Activated T-helper 2 cell treated with anti-CD3 and anti-CD28 coated beads, Interferon-gamma antibody, Interleukin-2, Interleukin-4, amounts not matched to agents 10 μg/mL and 5 μg/mL and 100 μg/mL, durations not matched to agents 14 hours and 24 hours and 36 hours (primary cell): ENCODE data around the gene CALR3. TPM values are rescaled to one million over a fixed set of nuclear protein-coding genes. Genes with fewer than 3 reads are reported as not detected.

Source experiments
- DNase-seq: peaks from one replicate; pipeline ENCODE4 v3.0.0; 2021; ENCODE audit warnings: low spot score
- H3K27ac Mint-ChIP-seq: one replicate; pipeline ENCODE4 v1.8.0; 2021; ENCODE audit warnings: mixed read lengths
- H3K27me3 Mint-ChIP-seq: one replicate; pipeline ENCODE4 v1.8.0; 2021; ENCODE audit warnings: low read depth, mixed read lengths
- H3K36me3 Mint-ChIP-seq: one replicate; pipeline ENCODE4 v1.8.0; 2021; ENCODE audit warnings: low read depth, mixed read lengths
- H3K4me1 Mint-ChIP-seq: one replicate; pipeline ENCODE4 v1.8.0; 2021; ENCODE audit warnings: low read depth, mixed read lengths
- H3K4me3 Mint-ChIP-seq: one replicate; pipeline ENCODE4 v1.8.0; 2021; ENCODE audit warnings: low read depth, mild to moderate bottlenecking, moderate library complexity, mixed read lengths
- H3K9me3 Mint-ChIP-seq: one replicate; pipeline ENCODE4 v1.8.0; 2021; ENCODE audit warnings: mixed read lengths
- intact Hi-C: fragments of 100-400 bp; cut with micrococcal nuclease; formaldehyde crosslinking; loops from one replicate; pipeline ENCODE4 v1.15.1; 2023
- total RNA-seq: library from RNA; stranded (reverse); gene quantifications from 2 replicates; pipeline ENCODE4 v1.2.3, GENCODE V29; 2022

Gene CALR3
- total RNA-seq, 1 donor from 2014 or later = not detected

- Mint-ChIP-seq H3K27ac (no peak overlapping the region), H3K27me3 (no peaks in the 10 kb centered on the region), H3K9me3 (peaks cover 8% of the 10 kb centered on the region), H3K4me3 (no peak overlapping the region), H3K36me3 (peaks cover 23% of the 10 kb centered on the region), H3K4me1 (peaks cover 42% of the 10 kb centered on the region)
- intact Hi-C loops = no loop called here
- DNase-seq = no peak
These were observed 50.5 kb downstream of the CALR3 start for GRCh38 chr19:16445238-16446107.

- Mint-ChIP-seq H3K36me3 (peaks cover 15% of the 10 kb centered on the region), H3K4me1 (peaks cover 36% of the 10 kb centered on the region), H3K27ac (no peak overlapping the region)
These were observed 51.7 kb downstream of the CALR3 start for GRCh38 chr19:16444269-16444600.

GRCh38 chr19:16442386-16443276, 53.3 kb downstream of the CALR3 start:
- Mint-ChIP-seq H3K27ac (no peak overlapping the region), H3K4me1 (peaks cover 26% of the 10 kb centered on the region), H3K4me3 (no peak overlapping the region), H3K27me3 (no peaks in the 10 kb centered on the region), H3K36me3 (peaks cover 5% of the 10 kb centered on the region), H3K9me3 (no peaks in the 10 kb centered on the region)
- intact Hi-C loops = no loop called here
- no peak for DNase-seq

More at GRCh38 chr19:16444269-16444600, 51.7 kb downstream of the CALR3 start:
- H3K9me3 Mint-ChIP-seq = peaks cover 4% of the 10 kb centered on the region
- intact Hi-C loops = no loop called here
- H3K4me3 Mint-ChIP-seq = no peak overlapping the region
- no peaks in the 10 kb centered on the region for H3K27me3 Mint-ChIP-seq
- DNase-seq = no peak

GRCh38 chr19:16441661-16442162, 54.3 kb downstream of the CALR3 start:
- H3K9me3 Mint-ChIP-seq = no peaks in the 10 kb centered on the region
- DNase-seq = no peak
- intact Hi-C loops = no loop called here
- no peaks in the 10 kb centered on the region for H3K27me3 Mint-ChIP-seq
- no peak overlapping the region for H3K27ac Mint-ChIP-seq
- peaks cover 10% of the 10 kb centered on the region for H3K36me3 Mint-ChIP-seq
- H3K4me3 Mint-ChIP-seq = no peak overlapping the region
- H3K4me1 Mint-ChIP-seq = peaks cover 19% of the 10 kb centered on the region

- peaks cover 11% of the 10 kb centered on the region for H3K4me1 Mint-ChIP-seq
- no peak overlapping the region for H3K27ac Mint-ChIP-seq
- intact Hi-C loops = no loop called here
- no peak overlapping the region for H3K4me3 Mint-ChIP-seq
- H3K27me3 Mint-ChIP-seq = no peaks in the 10 kb centered on the region
- DNase-seq = no peak
- no peaks in the 10 kb centered on the region for H3K9me3 Mint-ChIP-seq
- H3K36me3 Mint-ChIP-seq = peaks cover 24% of the 10 kb centered on the region
These were observed 59.1 kb downstream of the CALR3 start for GRCh38 chr19:16436780-16437332.

GRCh38 chr19:16435999-16436650, 59.8 kb downstream of the CALR3 start:
- Mint-ChIP-seq H3K27me3 (no peaks in the 10 kb centered on the region), H3K4me1 (peaks cover 9% of the 10 kb centered on the region), H3K27ac (no peak overlapping the region), H3K9me3 (no peaks in the 10 kb centered on the region), H3K36me3 (peaks cover 27% of the 10 kb centered on the region), H3K4me3 (no peak overlapping the region)
- intact Hi-C loops = no loop called here
- no peak for DNase-seq

GRCh38 chr19:16435238-16435917, 60.6 kb downstream of the CALR3 start:
- intact Hi-C loops = no loop called here

GRCh38 chr19:16433986-16434385, 62.0 kb downstream of the CALR3 start:
- H3K36me3 Mint-ChIP-seq = peaks cover 30% of the 10 kb centered on the region

More at GRCh38 chr19:16435238-16435917, 60.6 kb downstream of the CALR3 start:
- Mint-ChIP-seq H3K9me3 (no peaks in the 10 kb centered on the region), H3K4me3 (no peak overlapping the region), H3K4me1 (peaks cover 9% of the 10 kb centered on the region), H3K27me3 (no peaks in the 10 kb centered on the region), H3K36me3 (peaks cover 27% of the 10 kb centered on the region), H3K27ac (no peak overlapping the region)
- no peak for DNase-seq

GRCh38 chr19:16429759-16430091, 66.2 kb downstream of the CALR3 start:
- Mint-ChIP-seq H3K4me1 (peaks cover 29% of the 10 kb centered on the region), H3K9me3 (no peaks in the 10 kb centered on the region), H3K36me3 (peaks cover 40% of the 10 kb centered on the region), H3K4me3 (no peak overlapping the region), H3K27me3 (no peaks in the 10 kb centered on the region), H3K27ac (no peak overlapping the region)
- DNase-seq = no peak
- intact Hi-C loops = no loop called here

More at GRCh38 chr19:16433986-16434385, 62.0 kb downstream of the CALR3 start:
- peaks cover 18% of the 10 kb centered on the region for H3K4me1 Mint-ChIP-seq
- no peak overlapping the region for H3K27ac Mint-ChIP-seq
- H3K9me3 Mint-ChIP-seq = no peaks in the 10 kb centered on the region
- no peaks in the 10 kb centered on the region for H3K27me3 Mint-ChIP-seq
- intact Hi-C loops = no loop called here
- H3K4me3 Mint-ChIP-seq = no peak overlapping the region
- no peak for DNase-seq

GRCh38 chr19:16429066-16429758, 66.8 kb downstream of the CALR3 start:
- intact Hi-C loops = no loop called here
- Mint-ChIP-seq H3K36me3 (peaks cover 35% of the 10 kb centered on the region), H3K27me3 (no peaks in the 10 kb centered on the region), H3K4me3 (no peak overlapping the region), H3K4me1 (peaks cover 29% of the 10 kb centered on the region), H3K27ac (no peak overlapping the region), H3K9me3 (no peaks in the 10 kb centered on the region)
- DNase-seq = no peak
